LHCN-M2 (cell line): Measurements from ENCODE around the gene RHOV. TPM values are rescaled to one million over a fixed set of nuclear protein-coding genes. Genes with fewer than 3 reads are reported as not detected.

Source experiments
- DNase-seq: peaks from one replicate; pipeline ENCODE4 v3.0.0-alpha.2; 2012; ENCODE audit warnings: low read depth
- total RNA-seq: library from RNA; depleted of rRNA; stranded (reverse); fragments of >200 nt; gene quantifications from 2 replicates; pipeline ENCODE4 v1.2.3, GENCODE V29; 2014

RHOV gene
- total RNA-seq, 1 experiment from 2014 or later: not detected

DNA sequence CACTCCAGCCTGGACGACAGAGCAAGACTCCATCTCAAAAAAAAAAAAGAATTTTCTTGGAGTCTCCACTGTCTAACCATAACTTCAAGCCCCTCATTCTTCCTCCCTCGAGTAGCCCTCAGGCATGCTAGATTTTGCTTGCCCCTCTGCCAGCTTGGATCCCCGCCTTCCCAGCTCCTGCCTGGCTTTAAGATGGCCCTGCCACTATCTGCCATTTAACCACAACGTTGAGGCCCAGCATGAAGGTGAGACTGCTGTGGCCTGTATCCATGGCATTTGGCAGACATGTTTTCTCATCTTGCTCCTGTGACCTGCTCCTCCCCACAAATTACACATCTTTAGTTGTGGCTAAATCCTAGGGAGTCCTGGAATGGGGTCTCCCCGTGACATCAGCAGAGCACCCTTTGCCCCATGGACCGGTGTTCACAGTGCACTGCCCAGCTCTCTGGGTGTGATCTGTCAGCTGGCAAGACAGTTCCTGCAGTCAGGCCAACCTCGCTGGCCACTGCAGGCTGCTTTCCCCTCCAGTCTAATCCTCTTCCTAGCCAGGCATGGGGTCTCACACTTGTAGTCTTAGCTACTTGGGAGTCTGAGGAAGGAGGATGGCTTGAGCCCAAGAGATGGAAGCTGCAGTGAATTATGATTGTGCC, 30.6 kb upstream of the RHOV start:
- no peak for DNase-seq

DNA sequence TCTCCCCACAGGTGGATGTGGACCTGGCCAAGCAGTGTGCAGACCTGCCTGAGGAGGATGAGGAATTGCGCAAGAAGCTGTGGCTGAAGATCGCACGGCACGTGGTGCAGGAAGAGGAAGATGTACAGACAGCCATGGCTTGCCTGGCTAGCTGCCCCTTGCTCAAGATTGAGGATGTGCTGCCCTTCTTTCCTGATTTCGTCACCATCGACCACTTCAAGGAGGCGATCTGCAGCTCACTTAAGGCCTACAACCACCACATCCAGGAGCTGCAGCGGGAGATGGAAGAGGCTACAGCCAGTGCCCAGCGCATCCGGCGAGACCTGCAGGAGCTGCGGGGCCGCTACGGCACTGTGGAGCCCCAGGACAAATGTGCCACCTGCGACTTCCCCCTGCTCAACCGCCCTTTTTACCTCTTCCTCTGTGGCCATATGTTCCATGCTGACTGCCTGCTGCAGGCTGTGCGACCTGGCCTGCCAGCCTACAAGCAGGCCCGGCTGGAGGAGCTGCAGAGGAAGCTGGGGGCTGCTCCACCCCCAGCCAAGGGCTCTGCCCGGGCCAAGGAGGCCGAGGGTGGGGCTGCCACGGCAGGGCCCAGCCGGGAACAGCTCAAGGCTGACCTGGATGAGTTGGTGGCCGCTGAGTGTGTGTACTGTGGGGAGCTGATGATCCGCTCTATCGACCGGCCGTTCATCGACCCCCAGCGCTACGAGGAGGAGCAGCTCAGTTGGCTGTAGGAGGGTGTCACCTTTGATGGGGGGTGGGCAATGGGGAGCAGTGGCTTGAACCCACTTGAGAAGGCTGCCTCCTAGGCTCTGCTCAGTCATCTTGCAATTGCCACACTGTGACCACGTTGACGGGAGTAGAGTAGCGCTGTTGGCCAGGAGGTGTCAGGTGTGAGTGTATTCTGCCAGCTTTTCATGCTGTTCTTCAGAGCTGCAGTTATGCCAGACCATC, 28.8 kb upstream of the RHOV start:
- DNase-seq: no peak

DNA sequence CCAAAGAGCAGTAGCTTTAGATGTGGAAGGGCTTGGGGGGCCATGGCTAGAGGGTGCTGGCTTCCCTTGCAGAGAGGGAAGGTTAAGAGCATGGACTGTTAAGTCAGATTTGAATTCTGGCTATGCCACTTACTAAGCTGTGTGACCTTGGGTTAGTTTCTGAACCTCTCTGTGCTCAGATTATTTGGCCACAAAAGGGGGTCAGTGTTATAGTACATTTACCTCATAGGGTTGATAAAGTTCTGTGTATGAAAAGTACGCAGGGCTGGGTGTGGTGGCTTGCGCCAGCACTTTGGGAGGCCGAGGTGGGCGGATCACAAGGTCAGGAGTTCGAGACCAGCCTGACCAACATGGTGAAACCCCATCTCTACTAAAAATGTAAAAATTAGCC, 27.0 kb upstream of the RHOV start:
- DNase-seq: no peak

DNA sequence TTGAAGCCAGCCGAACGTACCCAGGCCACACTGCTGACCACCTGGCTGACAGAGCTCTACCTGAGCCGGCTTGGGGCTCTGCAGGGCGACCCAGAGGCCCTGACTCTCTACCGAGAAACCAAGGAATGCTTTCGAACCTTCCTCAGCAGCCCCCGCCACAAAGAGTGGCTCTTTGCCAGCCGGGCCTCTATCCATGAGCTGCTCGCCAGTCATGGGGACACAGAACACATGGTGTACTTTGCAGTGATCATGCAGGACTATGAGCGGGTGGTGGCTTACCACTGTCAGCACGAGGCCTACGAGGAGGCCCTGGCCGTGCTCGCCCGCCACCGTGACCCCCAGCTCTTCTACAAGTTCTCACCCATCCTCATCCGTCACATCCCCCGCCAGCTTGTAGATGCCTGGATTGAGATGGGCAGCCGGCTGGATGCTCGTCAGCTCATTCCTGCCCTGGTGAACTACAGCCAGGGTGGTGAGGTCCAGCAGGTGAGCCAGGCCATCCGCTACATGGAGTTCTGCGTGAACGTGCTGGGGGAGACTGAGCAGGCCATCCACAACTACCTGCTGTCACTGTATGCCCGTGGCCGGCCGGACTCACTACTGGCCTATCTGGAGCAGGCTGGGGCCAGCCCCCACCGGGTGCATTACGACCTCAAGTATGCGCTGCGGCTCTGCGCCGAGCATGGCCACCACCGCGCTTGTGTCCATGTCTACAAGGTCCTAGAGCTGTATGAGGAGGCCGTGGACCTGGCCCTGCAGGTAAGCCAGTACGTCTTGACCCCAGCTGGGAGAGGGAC, 26.4 kb upstream of the RHOV start:
- no peak for DNase-seq

DNA sequence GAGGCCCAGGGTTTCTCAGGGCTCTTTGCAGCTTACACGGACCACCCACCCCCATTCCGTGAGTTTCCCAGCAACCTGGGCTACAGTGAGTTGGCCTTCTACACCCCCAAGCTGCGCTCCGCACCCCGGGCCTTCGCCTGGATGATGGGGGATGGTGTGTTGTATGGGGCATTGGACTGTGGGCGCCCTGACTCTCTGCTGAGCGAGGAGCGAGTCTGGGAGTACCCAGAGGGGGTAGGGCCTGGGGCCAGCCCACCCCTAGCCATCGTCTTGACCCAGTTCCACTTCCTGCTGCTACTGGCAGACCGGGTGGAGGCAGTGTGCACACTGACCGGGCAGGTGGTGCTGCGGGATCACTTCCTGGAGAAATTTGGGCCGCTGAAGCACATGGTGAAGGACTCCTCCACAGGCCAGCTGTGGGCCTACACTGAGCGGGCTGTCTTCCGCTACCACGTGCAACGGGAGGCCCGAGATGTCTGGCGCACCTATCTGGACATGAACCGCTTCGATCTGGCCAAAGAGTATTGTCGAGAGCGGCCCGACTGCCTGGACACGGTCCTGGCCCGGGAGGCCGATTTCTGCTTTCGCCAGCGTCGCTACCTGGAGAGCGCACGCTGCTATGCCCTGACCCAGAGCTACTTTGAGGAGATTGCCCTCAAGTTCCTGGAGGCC, 25.6 kb upstream of the RHOV start:
- no peak for DNase-seq

- peak; percentile 86 for DNase-seq
These were observed 20.8 kb upstream of the RHOV start for GRCh38 chr15:40894681-40895448.

DNA sequence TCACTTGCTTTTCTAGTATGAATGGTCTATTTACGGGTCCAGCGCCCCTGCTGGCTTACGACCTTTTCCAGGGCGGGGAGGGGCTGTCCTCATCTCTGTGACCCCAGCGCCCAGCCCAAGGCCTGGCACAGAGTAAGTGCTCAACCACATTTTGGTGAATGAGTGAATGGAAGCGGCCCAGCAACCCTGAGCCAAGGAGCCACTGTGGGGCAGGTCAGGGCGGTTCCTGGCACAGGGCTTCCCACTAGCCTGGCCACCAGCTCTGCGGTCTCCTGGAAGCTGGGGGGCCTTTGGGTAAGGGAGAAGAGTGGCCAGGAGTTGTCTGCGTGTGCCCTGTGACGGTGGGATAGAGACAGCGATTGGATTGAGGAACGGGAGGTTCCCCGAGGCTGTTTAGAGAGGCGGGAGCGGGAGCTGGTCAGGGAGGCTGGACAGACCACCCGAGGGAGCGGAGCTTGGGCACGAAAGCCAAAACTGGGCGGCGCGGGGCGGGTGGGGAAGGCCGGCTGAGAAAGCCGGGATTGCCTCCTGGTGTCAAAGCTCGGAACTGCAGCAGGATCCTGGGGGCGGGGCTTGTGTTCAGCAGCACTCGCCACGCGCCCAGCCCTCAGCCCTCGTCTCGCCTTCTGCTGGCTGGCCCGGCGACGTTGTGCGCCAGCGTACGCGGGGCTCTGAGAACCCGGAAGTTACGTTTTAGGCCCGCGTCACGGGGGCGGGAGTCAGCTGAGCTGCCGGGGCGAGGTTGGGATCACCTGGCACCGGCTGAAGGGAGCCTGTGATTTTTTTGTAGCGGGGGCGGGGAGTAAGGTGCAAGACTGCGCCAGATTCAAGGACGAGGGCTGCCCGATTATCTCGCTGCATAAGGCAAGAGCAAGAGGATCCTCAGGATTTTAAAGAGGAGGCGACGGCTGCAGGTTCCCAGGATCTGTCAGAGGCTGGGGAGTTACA, 20.0 kb upstream of the RHOV start, which contains the start of gene VPS18:
VPS18 (plus strand) TSS at position 718 of the 948 bp plus-strand sequence. CDS start 319 bp downstream, outside the sequence.
- peak; percentile 93 for DNase-seq

GRCh38 chr15:40893019-40893670, 19.1 kb upstream of the RHOV start:
- DNase-seq: no peak

- no peak for DNase-seq
These were observed 18.5 kb upstream of the RHOV start for GRCh38 chr15:40892447-40893012.

DNA sequence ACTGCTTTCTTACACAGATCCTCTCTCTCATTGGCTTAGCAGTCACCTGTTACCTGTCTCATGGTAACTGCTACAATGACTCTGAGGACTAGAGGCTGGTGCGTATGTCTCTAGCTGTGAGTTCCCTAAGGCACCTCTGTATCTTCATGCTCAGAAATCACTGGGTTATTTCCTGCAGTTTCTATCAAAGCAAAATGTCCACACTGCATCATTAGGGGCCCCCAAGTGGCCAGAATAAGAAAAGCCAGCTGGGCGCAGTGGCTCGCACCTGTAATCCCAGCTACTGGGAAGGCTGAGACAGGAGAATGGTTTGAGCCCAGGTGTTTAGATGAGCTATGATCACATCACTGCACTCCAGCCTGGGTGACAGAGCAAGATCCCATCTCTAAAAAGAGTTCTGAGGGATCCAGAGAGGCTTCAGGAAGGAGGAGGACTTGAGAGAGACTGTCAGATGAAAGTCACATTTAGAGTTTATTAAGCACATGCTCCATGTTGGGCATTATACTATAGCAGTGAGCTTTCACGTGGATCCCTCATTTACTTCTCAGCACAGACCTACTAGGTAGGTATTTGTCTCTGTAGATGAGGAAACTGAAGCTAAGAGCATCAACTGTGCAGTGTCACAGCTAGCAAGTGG, 17.9 kb upstream of the RHOV start:
- peak; percentile 35 for DNase-seq

DNA sequence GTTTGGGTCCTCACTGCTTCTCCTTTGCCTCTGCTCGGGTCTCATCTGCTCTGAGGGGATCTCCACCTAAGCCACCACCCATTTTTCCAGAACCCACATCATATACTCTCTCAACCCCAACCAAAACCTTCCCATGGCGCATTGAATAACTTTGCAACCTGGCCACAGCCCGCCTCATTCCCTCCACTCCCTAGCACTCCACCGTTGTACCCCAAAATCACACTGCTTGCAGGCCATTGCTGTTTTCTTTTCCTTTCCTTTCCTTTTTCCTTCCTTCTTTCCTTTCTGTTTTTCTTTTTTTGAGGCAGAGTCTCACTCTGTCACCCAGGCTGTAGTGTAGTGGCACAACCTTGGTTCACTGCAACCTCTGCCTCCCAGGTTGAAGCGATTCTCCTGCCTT, 17.1 kb upstream of the RHOV start:
- no peak for DNase-seq

DNA sequence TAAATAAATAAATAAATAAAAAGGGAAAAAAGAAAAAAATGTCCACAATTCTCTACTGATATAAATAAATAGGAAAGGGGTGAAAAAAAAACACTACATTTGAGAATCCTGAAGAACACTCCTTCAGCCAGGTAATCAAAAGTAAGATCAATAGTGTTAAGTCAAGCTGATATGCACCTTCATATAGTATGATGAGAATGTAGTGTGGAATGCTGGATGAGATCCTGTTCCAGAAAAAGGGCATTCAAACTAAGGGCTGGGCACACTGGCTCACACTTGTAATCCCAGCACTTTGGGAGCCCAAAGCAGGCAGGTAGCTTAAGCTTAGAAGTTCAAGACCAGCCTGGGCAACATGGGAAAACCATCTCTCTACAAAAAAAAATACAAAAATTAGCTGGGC, 15.1 kb upstream of the RHOV start:
- DNase-seq: no peak

GRCh38 chr15:40886586-40886985, 12.6 kb upstream of the RHOV start:
- DNase-seq: no peak

DNA sequence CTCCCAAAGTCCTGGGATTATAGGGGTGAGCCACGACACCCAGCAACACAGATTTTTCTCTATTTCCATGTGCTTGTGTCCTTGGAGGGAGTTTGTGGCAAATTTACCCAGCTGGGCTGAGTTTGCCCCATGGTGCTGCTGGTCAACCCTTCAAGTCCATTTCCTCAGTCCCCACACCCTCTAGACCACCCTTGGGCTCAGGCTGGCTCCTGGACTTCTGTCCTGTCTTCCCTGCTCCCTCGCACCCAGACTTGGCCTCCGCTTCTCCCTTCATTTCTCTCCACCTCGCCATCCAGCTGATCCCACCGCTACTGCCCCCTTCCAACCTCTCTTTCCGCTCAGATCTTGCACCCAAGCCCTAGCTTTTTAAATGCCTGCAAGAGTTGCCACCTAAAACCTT, 7.3 kb upstream of the RHOV start:
- DNase-seq: no peak

DNA sequence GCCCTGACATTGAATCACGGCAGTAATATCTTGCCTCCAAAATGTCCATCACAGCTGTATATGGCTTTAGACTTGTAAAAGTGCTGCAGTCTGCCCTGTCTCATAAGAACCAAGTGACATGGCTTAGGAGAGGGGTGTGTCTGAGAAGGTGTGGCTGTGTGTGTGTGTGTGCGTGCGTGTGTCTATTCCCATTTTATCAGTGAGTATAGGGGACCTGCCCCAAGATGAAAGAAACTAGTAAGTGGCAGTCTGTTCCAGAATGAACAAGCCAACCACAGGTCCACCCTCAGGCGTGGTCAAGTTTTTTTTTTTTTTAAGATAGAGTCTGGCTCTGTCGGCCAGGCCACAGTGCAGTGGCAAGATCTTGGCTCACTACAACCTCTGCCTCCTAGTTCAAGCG, 5.6 kb upstream of the RHOV start:
- DNase-seq: no peak

GRCh38 chr15:40878785-40879184, 4.8 kb upstream of the RHOV start:
- DNase-seq: no peak

GRCh38 chr15:40877694-40878093, 3.7 kb upstream of the RHOV start:
- DNase-seq: no peak
